ENCODE data around the gene ASB5. TPM values are rescaled to one million over a fixed set of nuclear protein-coding genes. Genes with fewer than 3 reads are reported as not detected.

The ASB5 gene
- polyA plus RNA-seq, 1 experiment, result 0.63 TPM

- ChIA-PET POLR2A (no interaction called here), CTCF (no interaction called here)
- no peak overlapping the region for H3K4me3 ChIP-seq (ENCODE audit: low read depth, low read length)
- H3K9me3 ChIP-seq (ENCODE audit: control insufficient read depth, insufficient read depth, low read length), result no peaks in the 10 kb centered on the region
- no peak overlapping the region for H3K27ac ChIP-seq (ENCODE audit: low read depth, low read length)
- DNase-seq (ENCODE audit: low read depth, low spot score), result no peak
- no peak for TF ChIP-seq CTCF (IDR thresholded peaks at IDR 0.05; ENCODE audit: low read depth, low read length)
- H3K27me3 ChIP-seq (ENCODE audit: control insufficient read depth, insufficient read depth, low read length), result no peaks in the 10 kb centered on the region
Measured at GRCh38 chr4:176187624-176188023, 81.4 kb downstream of the ASB5 start.

DNA sequence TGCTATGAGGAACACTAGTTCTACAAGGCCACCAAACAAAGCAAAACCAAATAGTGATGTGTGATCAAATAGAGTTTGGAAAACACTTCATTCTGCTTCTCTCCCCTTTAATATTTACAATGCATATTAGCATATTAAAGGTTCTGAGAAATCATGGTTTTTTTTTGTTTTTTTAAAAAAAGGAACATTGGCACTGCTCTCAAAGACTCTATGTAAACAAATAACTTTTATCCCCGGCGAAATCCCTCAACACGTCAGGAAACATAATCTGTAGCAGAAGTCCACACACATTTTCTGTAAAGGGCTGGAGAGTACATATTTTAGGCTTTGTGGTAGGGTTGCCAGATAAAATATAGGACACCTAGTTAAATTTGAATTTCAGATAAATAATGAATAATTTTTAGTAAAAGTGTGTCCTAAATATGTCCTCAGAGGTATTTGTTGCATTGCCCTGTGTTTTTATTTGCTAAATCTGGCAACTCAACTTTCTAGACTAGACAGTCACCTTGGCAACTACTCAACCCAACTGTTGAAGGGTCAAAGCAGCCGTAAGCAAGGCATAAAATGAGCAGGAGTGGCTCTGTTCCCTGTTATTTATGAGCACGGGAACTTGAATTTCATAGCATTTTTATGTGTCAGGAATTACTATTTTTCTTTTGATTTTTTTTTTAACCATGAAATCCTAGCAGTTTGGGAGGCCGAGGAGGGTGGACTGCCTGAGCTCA lies 82.2 kb downstream of the ASB5 start:
- no peak overlapping the region for H3K27ac ChIP-seq (ENCODE audit: low read depth, low read length)
- H3K9me3 ChIP-seq (ENCODE audit: control insufficient read depth, insufficient read depth, low read length), result no peaks in the 10 kb centered on the region
- TF ChIP-seq CTCF (IDR thresholded peaks at IDR 0.05; ENCODE audit: low read depth, low read length), result no peak
- POLR2A ChIA-PET, result no interaction called here
- H3K27me3 ChIP-seq (ENCODE audit: control insufficient read depth, insufficient read depth, low read length), result no peaks in the 10 kb centered on the region
- H3K4me3 ChIP-seq (ENCODE audit: low read depth, low read length), result no peak overlapping the region
- CTCF ChIA-PET, result no interaction called here
- no peak for DNase-seq (ENCODE audit: low read depth, low spot score)

DNA sequence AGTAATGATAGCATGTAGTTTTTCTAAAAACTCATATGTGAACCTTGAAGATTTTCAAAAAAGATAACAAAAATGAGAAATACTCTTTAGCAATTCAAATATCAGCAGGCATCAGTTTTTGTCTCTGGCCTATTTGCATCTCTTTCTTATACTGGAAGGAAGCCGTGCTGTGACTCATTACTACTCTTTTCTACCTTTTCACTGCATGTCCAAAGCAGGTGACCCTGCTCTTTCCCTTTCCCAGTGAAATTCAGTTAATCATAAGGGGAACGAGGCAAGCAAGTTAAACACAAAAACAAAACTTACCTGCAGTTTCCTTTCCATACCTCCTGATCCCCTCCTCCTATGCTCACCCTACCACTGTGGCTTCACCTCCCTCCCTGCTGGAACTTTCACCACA lies 83.0 kb downstream of the ASB5 start:
- no peak for TF ChIP-seq CTCF (IDR thresholded peaks at IDR 0.05; ENCODE audit: low read depth, low read length)
- CTCF ChIA-PET, result no interaction called here
- Histone ChIP-seq H3K9me3 (ENCODE audit: control insufficient read depth, insufficient read depth, low read length) (no peaks in the 10 kb centered on the region), H3K27me3 (ENCODE audit: control insufficient read depth, insufficient read depth, low read length) (no peaks in the 10 kb centered on the region), H3K27ac (ENCODE audit: low read depth, low read length) (no peak overlapping the region), H3K4me3 (ENCODE audit: low read depth, low read length) (no peak overlapping the region)
- no peak for DNase-seq (ENCODE audit: low read depth, low spot score)
- POLR2A ChIA-PET, result no interaction called here

DNA sequence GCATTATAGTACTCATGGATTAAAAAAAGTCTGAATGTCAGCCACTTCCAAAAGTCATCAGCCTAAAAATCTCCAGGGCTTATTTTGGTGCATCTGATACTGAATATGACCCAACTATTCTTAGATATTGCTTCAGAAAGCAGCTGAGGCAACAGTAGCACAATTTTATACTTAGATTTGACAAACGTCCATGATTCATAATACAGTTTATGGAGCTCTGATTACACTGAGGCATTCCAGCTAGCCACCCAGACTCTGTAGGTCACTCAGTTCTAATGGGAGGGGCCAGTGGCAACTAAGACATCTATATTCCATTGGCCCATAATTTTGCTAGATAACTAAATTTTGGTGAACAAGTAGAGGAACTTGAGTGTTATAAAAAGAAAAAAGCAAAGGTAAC lies 84.0 kb downstream of the ASB5 start:
- no peaks in the 10 kb centered on the region for H3K27me3 ChIP-seq (ENCODE audit: control insufficient read depth, insufficient read depth, low read length)
- no peaks in the 10 kb centered on the region for H3K9me3 ChIP-seq (ENCODE audit: control insufficient read depth, insufficient read depth, low read length)
- DNase-seq (ENCODE audit: low read depth, low spot score), result peak; percentile 48
- ChIA-PET CTCF (no interaction called here), POLR2A (no interaction called here)
- H3K27ac ChIP-seq (ENCODE audit: low read depth, low read length), result no peak overlapping the region
- no peak for TF ChIP-seq CTCF (IDR thresholded peaks at IDR 0.05; ENCODE audit: low read depth, low read length)
- H3K4me3 ChIP-seq (ENCODE audit: low read depth, low read length), result no peak overlapping the region

Other genes with a start within 250 kb of the ASB5 start
- 1.1 and 1.2 TPM in 2 replicates for gene WDR17, start 203.4 kb downstream of the ASB5 start, polyA plus RNA-seq (2011; rRNA removed)
- 0.09 and 0.11 TPM in 2 replicates for gene SPATA4, start 73.6 kb downstream of the ASB5 start, polyA plus RNA-seq (2011; rRNA removed)
- 64.0 and 84.3 TPM in 2 replicates for gene SPCS3, start 50.7 kb upstream of the ASB5 start, polyA plus RNA-seq (2011; rRNA removed)